Peyer's patch (tissue), 4 donors: ENCODE measurements around the gene CAPN8. TPM values are rescaled to one million over a fixed set of nuclear protein-coding genes. Genes with fewer than 3 reads are reported as not detected.

Experiments
- DNase-seq, 3 donors: peaks; one replicate each; pipeline ENCODE4 v3.0.0-alpha.2; 2017 to 2019
- H3K27ac ChIP-seq, 4 donors: fragments of 200-600 bp; sonication (generic); one replicate each; pipeline ENCODE4 v1.5.1; 2016 to 2019
- H3K27me3 ChIP-seq, 2 donors: fragments of 200-600 bp; sonication (generic); one replicate each; pipeline ENCODE4 v1.5.1; 2019
- H3K36me3 ChIP-seq, 3 donors: fragments of 200-600 bp; sonication (generic); one replicate each; pipeline ENCODE4 v1.5.1; 2016 to 2019
- H3K4me1 ChIP-seq, 4 donors: fragments of 200-600 bp; sonication (generic); one replicate each; pipeline ENCODE4 v1.5.1; 2016 to 2019
- H3K4me3 ChIP-seq, 4 donors: fragments of 200-600 bp; sonication (generic); 1 replicate in 3 of 4; 2 replicates in 1 of 4; pipeline ENCODE4 v1.5.1; 2016 to 2019; ENCODE audit warnings: mild to moderate bottlenecking in 1 of 4
- H3K9me3 ChIP-seq, 4 donors: fragments of 200-600 bp; sonication (generic); one replicate each; pipeline ENCODE4 v1.5.1; 2016 to 2019; ENCODE audit warnings: mild to moderate bottlenecking in 1 of 4
- CTCF ChIP-seq, 6 experiments: fragments of 450-650 bp in 4 of 6; fragments of 200-600 bp in 2 of 6; sonication (generic) in 1 of 6; IDR thresholded peaks; one replicate each; pipeline ENCODE4 v1.5.1; 2017 to 2019; ENCODE audit warnings: antibody characterized with exemption in 6 of 6, mild to moderate bottlenecking in 3 of 6, moderate library complexity in 1 of 6
- POLR2A ChIP-seq, 2 donors: fragments of 450-650 bp; IDR thresholded peaks; one replicate each; pipeline ENCODE4 v1.5.1; 2017; ENCODE audit warnings: antibody characterized with exemption in 2 of 2, mild to moderate bottlenecking in 2 of 2, moderate library complexity in 2 of 2
- total RNA-seq, 4 donors: library from RNA; depleted of rRNA; stranded (reverse); fragments of >200 nt; gene quantifications; one replicate each; pipeline ENCODE4 v1.1.0, GENCODE V29; 2016

Gene CAPN8
- total RNA-seq, 4 donors from 2014 or later, result 9.9 to 74.0 (median 31.4) TPM

- TF ChIP-seq CTCF (IDR thresholded peaks at IDR 0.05), result no peak
- H3K9me3 ChIP-seq, result no peaks in the 10 kb centered on the region
- no peaks in the 10 kb centered on the region for H3K27me3 ChIP-seq
- H3K36me3 ChIP-seq, result no peaks in the 10 kb centered on the region
- H3K27ac ChIP-seq, result no peak overlapping the region
- H3K4me1 ChIP-seq, result peaks cover 0 to 6% (median 0%) of the 10 kb centered on the region in 4 donors
- no peak for DNase-seq
- no peak overlapping the region for H3K4me3 ChIP-seq
Measured at GRCh38 chr1:223657978-223658377, 7.5 kb downstream of the CAPN8 start.

GRCh38 chr1:223654083-223654482 lies 11.4 kb downstream of the CAPN8 start:
- no peak for DNase-seq
- H3K9me3 ChIP-seq, result no peaks in the 10 kb centered on the region
- TF ChIP-seq POLR2A (IDR thresholded peaks at IDR 0.05), result no peak
- no peak for TF ChIP-seq CTCF (IDR thresholded peaks at IDR 0.05)
- peaks cover 0 to 6% (median 0%) of the 10 kb centered on the region in 4 donors for H3K4me1 ChIP-seq
- H3K4me3 ChIP-seq, result no peak overlapping the region
- no peak overlapping the region for H3K27ac ChIP-seq
- no peaks in the 10 kb centered on the region for H3K27me3 ChIP-seq
- no peaks in the 10 kb centered on the region for H3K36me3 ChIP-seq

GRCh38 chr1:223653431-223653830 lies 12.1 kb downstream of the CAPN8 start:
- DNase-seq, result no peak
- Histone ChIP-seq H3K27me3 (no peaks in the 10 kb centered on the region), H3K9me3 (no peaks in the 10 kb centered on the region), H3K4me3 (no peak overlapping the region), H3K4me1 (peaks cover 0 to 6% (median 0%) of the 10 kb centered on the region in 4 donors), H3K36me3 (no peaks in the 10 kb centered on the region), H3K27ac (no peak overlapping the region)
- no peak for TF ChIP-seq CTCF (IDR thresholded peaks at IDR 0.05)
- no peak for TF ChIP-seq POLR2A (IDR thresholded peaks at IDR 0.05)

- Histone ChIP-seq H3K4me3 (no peak overlapping the region), H3K4me1 (peaks cover 0 to 6% (median 0%) of the 10 kb centered on the region in 4 donors), H3K9me3 (no peaks in the 10 kb centered on the region), H3K27me3 (no peaks in the 10 kb centered on the region), H3K36me3 (no peaks in the 10 kb centered on the region), H3K27ac (no peak overlapping the region)
- TF ChIP-seq POLR2A (IDR thresholded peaks at IDR 0.05) (no peak), CTCF (IDR thresholded peaks at IDR 0.05) (no peak)
- no peak for DNase-seq
Measured at GRCh38 chr1:223653015-223653414, 12.5 kb downstream of the CAPN8 start.

- Histone ChIP-seq H3K36me3 (no peaks in the 10 kb centered on the region), H3K27ac (no peak overlapping the region), H3K27me3 (no peaks in the 10 kb centered on the region), H3K4me3 (no peak overlapping the region), H3K9me3 (no peaks in the 10 kb centered on the region), H3K4me1 (peaks cover 0 to 6% (median 0%) of the 10 kb centered on the region in 4 donors)
- no peak for TF ChIP-seq POLR2A (IDR thresholded peaks at IDR 0.05)
- no peak for TF ChIP-seq CTCF (IDR thresholded peaks at IDR 0.05)
- DNase-seq, result no peak
Measured at GRCh38 chr1:223652436-223652941, 13.0 kb downstream of the CAPN8 start.
